OCI-LY1 (cell line): Measurements from ENCODE around the gene LMX1B.

ENCODE experiments used
- EZH2 ChIP-seq: fragments of 200-600 bp; sonication (generic), shearing (Covaris generic); IDR thresholded peaks from 2 replicates; pipeline ENCODE4 v1.8.0; 2017; ENCODE audit warnings: borderline replicate concordance, mixed run types, mild to moderate bottlenecking, antibody characterized with exemption, low read length, moderate library complexity, mixed read lengths
- TF ChIP-seq, protein P1 (sequence below): fragments of 200-600 bp; sonication (generic), shearing (Covaris generic); IDR thresholded peaks from 2 replicates; pipeline ENCODE4 v1.5.1; 2017; ENCODE audit warnings: mild to moderate bottlenecking, antibody characterized with exemption, low read length, moderate library complexity, mixed read lengths

DNA sequence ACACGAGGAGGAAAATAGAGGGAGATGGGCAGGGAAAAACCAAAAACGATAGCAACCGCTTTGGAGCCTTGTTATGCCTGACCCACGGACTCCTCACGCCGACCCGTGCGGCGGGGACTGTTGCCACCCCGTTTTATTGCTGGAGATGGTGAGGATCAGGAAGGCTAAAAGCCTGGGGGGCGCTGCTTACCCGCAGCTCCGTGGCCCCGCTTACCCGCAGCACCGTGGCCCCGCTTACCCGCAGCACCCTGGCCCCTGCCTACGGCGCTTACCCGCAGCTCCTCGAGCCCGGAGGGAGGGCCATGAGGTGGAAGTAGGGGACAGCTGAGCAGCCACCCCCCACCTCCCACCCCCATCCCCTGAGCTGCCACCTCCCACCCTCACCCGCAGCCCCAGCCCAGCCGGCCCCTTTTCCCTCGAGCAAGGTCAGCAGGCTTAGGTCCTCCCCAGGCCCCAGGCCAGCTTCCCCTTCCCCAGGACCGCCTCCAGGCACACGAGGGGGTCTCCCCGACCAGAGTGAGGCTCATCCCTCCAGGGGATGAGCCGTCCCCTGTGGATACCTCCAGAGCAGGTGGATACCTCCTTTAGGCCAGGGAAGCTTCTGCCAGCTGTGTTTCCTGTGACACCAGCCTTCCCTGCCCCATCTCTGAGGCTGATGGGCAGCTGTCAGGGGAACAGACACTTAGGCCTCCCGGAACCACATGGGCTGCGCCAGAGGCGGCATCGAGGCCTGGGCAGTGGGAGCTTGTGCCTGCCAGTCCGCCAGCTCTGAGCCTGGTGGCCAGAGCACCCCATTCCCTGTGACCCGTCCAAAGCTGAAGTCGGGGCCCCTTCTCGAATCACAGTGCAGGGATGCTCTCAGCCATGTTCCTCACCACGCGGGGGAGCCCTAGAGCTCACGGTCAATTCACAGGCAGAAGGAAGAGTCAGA lies 92.3 kb downstream of the LMX1B start:
- TF ChIP-seq EZH2: no peak
- TF ChIP-seq, protein P1, sequence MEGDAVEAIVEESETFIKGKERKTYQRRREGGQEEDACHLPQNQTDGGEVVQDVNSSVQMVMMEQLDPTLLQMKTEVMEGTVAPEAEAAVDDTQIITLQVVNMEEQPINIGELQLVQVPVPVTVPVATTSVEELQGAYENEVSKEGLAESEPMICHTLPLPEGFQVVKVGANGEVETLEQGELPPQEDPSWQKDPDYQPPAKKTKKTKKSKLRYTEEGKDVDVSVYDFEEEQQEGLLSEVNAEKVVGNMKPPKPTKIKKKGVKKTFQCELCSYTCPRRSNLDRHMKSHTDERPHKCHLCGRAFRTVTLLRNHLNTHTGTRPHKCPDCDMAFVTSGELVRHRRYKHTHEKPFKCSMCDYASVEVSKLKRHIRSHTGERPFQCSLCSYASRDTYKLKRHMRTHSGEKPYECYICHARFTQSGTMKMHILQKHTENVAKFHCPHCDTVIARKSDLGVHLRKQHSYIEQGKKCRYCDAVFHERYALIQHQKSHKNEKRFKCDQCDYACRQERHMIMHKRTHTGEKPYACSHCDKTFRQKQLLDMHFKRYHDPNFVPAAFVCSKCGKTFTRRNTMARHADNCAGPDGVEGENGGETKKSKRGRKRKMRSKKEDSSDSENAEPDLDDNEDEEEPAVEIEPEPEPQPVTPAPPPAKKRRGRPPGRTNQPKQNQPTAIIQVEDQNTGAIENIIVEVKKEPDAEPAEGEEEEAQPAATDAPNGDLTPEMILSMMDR: peak; percentile 83
